Erythroblast (primary cell): ENCODE data around the gene FKBP8.
A peak's percentile ranks its signal among the peaks of the same experiment; 100 is the strongest.

Experiments used
- GATA1 ChIP-seq: IDR thresholded peaks from 2 replicates; pipeline ENCODE4 v1.6.1; 2011; ENCODE audit warnings: low read depth, mild to moderate bottlenecking, control low read depth, low read length, moderate library complexity
- POLR2A ChIP-seq: IDR thresholded peaks from 2 replicates; pipeline ENCODE4 v1.6.1; 2011; ENCODE audit warnings: mild to moderate bottlenecking, low read length

GRCh38 chr19:18520848-18521691 lies 22.3 kb downstream of the FKBP8 start:
- TF ChIP-seq POLR2A (peak; percentile 20), GATA1 (no peak)
